Neural cell (in vitro differentiated cells): ENCODE results near the gene NELFE.

Experiments
- CTCF ChIP-seq: fragments of 450-650 bp; IDR thresholded peaks from 2 replicates; pipeline ENCODE4 v1.5.1; 2014; ENCODE audit warnings: antibody characterized with exemption, mild to moderate bottlenecking, moderate library complexity; ENCODE audit not compliant: poor library complexity, severe bottlenecking
- EP300 ChIP-seq: fragments of 450-650 bp; conservative IDR thresholded peaks from 2 replicates; pipeline ENCODE4 v1.6.1; 2014; ENCODE audit warnings: antibody characterized with exemption, mild to moderate bottlenecking, moderate library complexity; ENCODE audit not compliant: poor library complexity, severe bottlenecking
- EZH2 ChIP-seq: fragments of 200-600, 300-800 bp; shearing (Covaris generic), sonication (generic); IDR thresholded peaks from 2 replicates; pipeline ENCODE4 v1.6.1; 2014; ENCODE audit warnings: antibody characterized with exemption, low read length, borderline replicate concordance, mild to moderate bottlenecking; ENCODE audit not compliant: insufficient read depth, poor library complexity, severe bottlenecking
- MXI1 ChIP-seq: fragments of 450-650 bp; conservative IDR thresholded peaks from 2 replicates; pipeline ENCODE4 v1.6.1; 2014; ENCODE audit warnings: antibody characterized with exemption, mild to moderate bottlenecking; ENCODE audit not compliant: poor library complexity, severe bottlenecking
- POLR2AphosphoS5 ChIP-seq: IDR thresholded peaks from 2 replicates; pipeline ENCODE4 v1.6.1; 2012
- RAD21 ChIP-seq: fragments of 450-650 bp; conservative IDR thresholded peaks from 2 replicates; pipeline ENCODE4 v1.6.1; 2014; ENCODE audit warnings: antibody characterized with exemption, mild to moderate bottlenecking, moderate library complexity
- REST ChIP-seq: IDR thresholded peaks from 2 replicates; pipeline ENCODE4 v1.6.1; 2012; ENCODE audit warnings: borderline replicate concordance
- SMC3 ChIP-seq: fragments of 450-650 bp; conservative IDR thresholded peaks from 2 replicates; pipeline ENCODE4 v1.6.1; 2014; ENCODE audit warnings: antibody characterized with exemption, mild to moderate bottlenecking, moderate library complexity; ENCODE audit not compliant: poor library complexity
- TAF1 ChIP-seq: IDR thresholded peaks from 2 replicates; pipeline ENCODE4 v1.6.1; 2012; ENCODE audit warnings: low read depth

- TF ChIP-seq POLR2AphosphoS5 (no peak), CTCF (no peak), SMC3 (no peak), TAF1 (no peak), EZH2 (no peak), REST (no peak), EP300 (no peak), RAD21 (no peak), MXI1 (no peak)
Measured at GRCh38 chr6:31915756-31916155, 43.0 kb downstream of the NELFE start.
